K562 (cell line): ENCODE results near the gene ASIC3. TPM values are rescaled to one million over a fixed set of nuclear protein-coding genes. Genes with fewer than 3 reads are reported as not detected.

ENCODE experiments used
- GATA2 ChIP-seq: sonication (generic); formaldehyde crosslinking; IDR thresholded peaks from 2 replicates; pipeline ENCODE4 v1.4.0; 2020; ENCODE audit warnings: mild to moderate bottlenecking, missing genetic modification reagents
- KAT8 ChIP-seq: fragments of 450-650 bp; IDR thresholded peaks from 2 replicates; pipeline ENCODE4 v1.6.1; 2016; ENCODE audit warnings: low read depth, mild to moderate bottlenecking
- NR2F6 ChIP-seq: fragments of 450-650 bp; formaldehyde crosslinking; IDR thresholded peaks from 2 replicates; pipeline ENCODE4 v1.4.0; 2020; ENCODE audit warnings: mild to moderate bottlenecking
- POLR2AphosphoS5 ChIP-seq: IDR thresholded peaks from 2 replicates; pipeline ENCODE4 v1.6.1; 2011; ENCODE audit warnings: mild to moderate bottlenecking, low read depth, low read length, moderate library complexity; ENCODE audit not compliant: control insufficient read depth, insufficient read depth
- PTBP1 ChIP-seq: fragments of 200-400 bp; formaldehyde crosslinking; IDR thresholded peaks from 2 replicates; pipeline ENCODE4 v1.6.1; 2017; ENCODE audit warnings: low read depth, low read length
- SOX6 ChIP-seq: fragments of 450-650 bp; IDR thresholded peaks from 2 replicates; pipeline ENCODE4 v1.6.1; 2014; ENCODE audit warnings: mild to moderate bottlenecking
- ZFP1 ChIP-seq: fragments of 450-650 bp; formaldehyde crosslinking; IDR thresholded peaks from 2 replicates; pipeline ENCODE4 v1.4.0; 2020; ENCODE audit warnings: mild to moderate bottlenecking, mixed read lengths
- ZNF184 ChIP-seq: sonication (generic); formaldehyde crosslinking; IDR thresholded peaks from 2 replicates; pipeline ENCODE4 v1.5.0; 2020; ENCODE audit warnings: missing genetic modification reagents
- polyA plus RNA-seq, 8 experiments: library from polyadenylated mRNA; depleted of rRNA in 4 of 8; stranded (reverse) in 5 of 8; unstranded in 3 of 8; fragments of >200 nt; fragmentation: Nextera tagmentation in 2 of 8; fragmentation: Illumina TruSeq in 1 of 8; extraction: Ambion mirVana in 2 of 8; extraction: Trizol in 1 of 8; gene quantifications; 2 replicates each; pipeline versions ENCODE4 v1.2.1 to v1.2.3, GENCODE V29; 2011 to 2014; ENCODE audit warnings: inconsistent platforms in 1 of 8, missing spikeins in 1 of 8
- total RNA-seq, 7 experiments: library from RNA; depleted of rRNA in 6 of 7; stranded (reverse); fragments of >200 nt in 6 of 7; fragmentation: Illumina TruSeq in 2 of 7; extraction: Trizol in 2 of 7; gene quantifications; 2 replicates each; pipeline versions ENCODE4 v1.2.1 to v1.2.3, GENCODE V29; 2011 to 2021; ENCODE audit warnings: low replicate concordance in 1 of 7
- TF ChIP-seq, protein P1 (sequence below), 2 experiments: IDR thresholded peaks; 2 replicates each; pipeline ENCODE4 v1.6.1; 2012; ENCODE audit warnings: improper control_type of control experiment in 2 of 2, low read depth in 2 of 2, low read length in 2 of 2, borderline replicate concordance in 1 of 2
- TF ChIP-seq, protein P2 (sequence below): fragments of 250-450 bp; sonication (Bioruptor Pico); IDR thresholded peaks from 2 replicates; pipeline ENCODE4 v1.8.0; 2022; ENCODE audit warnings: moderate library complexity, mild to moderate bottlenecking, inconsistent platforms
- TF ChIP-seq, protein P3 (sequence below), 2 experiments: fragments of 450-650 bp; IDR thresholded peaks; 2 replicates each; pipeline ENCODE4 v1.6.1; 2016; ENCODE audit warnings: mild to moderate bottlenecking in 2 of 2, borderline replicate concordance in 1 of 2, low read depth in 1 of 2, moderate library complexity in 1 of 2
- TF ChIP-seq, protein P4 (sequence below): fragments of 250-450 bp; sonication (Bioruptor Pico); IDR thresholded peaks from 2 replicates; pipeline ENCODE4 v1.8.0; 2021; ENCODE audit warnings: moderate library complexity, mild to moderate bottlenecking, inconsistent platforms

The ASIC3 gene
- total and polyA plus RNA-seq, 9 of the 15 experiments (the other 6 are each of a cell fraction or from before 2014, with no cell fraction given), result 0.11 to 5.0 (median 0.87) TPM

DNA sequence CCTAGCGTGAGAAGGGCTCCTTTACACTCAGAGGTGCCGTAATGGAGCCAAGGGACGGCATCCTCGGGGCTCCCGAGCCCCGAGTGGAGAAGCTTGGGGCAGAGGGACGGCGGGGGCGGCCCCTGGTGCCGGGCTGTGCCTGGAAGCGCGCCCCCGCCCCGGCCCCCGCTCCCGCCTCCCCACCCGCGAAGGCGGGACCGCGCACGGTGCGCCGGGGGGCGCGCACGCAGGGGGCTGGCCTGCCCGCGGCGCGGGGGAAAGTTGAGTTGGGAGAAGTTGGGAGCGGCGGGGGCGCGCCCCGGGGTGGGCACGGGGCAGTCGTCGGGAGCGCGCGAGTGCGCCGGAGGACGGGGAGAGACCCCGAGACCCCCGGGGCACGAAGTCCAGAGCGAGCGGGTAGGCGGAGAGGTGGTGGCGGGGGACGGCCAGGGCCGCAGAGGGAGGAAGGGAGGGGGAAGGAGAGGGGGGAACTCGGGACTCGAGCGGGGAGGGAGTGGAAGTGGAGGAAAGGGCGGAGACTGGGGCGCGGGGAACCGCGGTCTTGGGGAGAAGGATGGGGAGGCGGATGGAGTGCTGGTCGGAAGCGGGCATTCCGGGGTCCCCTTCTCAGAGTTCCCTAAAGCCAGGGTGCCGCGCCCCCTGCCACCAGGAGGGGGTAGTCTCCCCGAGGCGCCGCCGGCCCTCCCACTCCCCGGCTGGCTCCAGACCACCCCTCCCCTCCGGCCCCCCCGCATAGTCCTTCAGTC, 11.2 kb downstream of the ASIC3 start, which contains the start of gene SLC4A2 (continued):
- TF ChIP-seq, protein P1, sequence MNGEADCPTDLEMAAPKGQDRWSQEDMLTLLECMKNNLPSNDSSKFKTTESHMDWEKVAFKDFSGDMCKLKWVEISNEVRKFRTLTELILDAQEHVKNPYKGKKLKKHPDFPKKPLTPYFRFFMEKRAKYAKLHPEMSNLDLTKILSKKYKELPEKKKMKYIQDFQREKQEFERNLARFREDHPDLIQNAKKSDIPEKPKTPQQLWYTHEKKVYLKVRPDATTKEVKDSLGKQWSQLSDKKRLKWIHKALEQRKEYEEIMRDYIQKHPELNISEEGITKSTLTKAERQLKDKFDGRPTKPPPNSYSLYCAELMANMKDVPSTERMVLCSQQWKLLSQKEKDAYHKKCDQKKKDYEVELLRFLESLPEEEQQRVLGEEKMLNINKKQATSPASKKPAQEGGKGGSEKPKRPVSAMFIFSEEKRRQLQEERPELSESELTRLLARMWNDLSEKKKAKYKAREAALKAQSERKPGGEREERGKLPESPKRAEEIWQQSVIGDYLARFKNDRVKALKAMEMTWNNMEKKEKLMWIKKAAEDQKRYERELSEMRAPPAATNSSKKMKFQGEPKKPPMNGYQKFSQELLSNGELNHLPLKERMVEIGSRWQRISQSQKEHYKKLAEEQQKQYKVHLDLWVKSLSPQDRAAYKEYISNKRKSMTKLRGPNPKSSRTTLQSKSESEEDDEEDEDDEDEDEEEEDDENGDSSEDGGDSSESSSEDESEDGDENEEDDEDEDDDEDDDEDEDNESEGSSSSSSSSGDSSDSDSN (IDR thresholded peaks at IDR 0.05; ENCODE audit: borderline replicate concordance in 1 of 2, low read depth in 2 of 2, low read length in 2 of 2), result 0 out of 4 replicates have a peak, but pooled peaks of 1 of the 2 experiments have one; percentile 17
- TF ChIP-seq, protein P2, sequence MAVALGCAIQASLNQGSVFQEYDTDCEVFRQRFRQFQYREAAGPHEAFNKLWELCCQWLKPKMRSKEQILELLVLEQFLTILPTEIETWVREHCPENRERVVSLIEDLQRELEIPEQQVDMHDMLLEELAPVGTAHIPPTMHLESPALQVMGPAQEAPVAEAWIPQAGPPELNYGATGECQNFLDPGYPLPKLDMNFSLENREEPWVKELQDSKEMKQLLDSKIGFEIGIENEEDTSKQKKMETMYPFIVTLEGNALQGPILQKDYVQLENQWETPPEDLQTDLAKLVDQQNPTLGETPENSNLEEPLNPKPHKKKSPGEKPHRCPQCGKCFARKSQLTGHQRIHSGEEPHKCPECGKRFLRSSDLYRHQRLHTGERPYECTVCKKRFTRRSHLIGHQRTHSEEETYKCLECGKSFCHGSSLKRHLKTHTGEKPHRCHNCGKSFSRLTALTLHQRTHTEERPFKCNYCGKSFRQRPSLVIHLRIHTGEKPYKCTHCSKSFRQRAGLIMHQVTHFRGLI (CRISPR knock-in tag), result no peak
- TF ChIP-seq NR2F6 (CRISPR knock-in tag) (no peak), ZFP1 (CRISPR knock-in tag) (no peak), SOX6 (no peak), GATA2 (CRISPR knock-in tag) (no peak), POLR2AphosphoS5 (peak; percentile 73), ZNF184 (CRISPR knock-in tag) (no peak), PTBP1 (no peak), KAT8 (no peak)
- TF ChIP-seq, protein P3, sequence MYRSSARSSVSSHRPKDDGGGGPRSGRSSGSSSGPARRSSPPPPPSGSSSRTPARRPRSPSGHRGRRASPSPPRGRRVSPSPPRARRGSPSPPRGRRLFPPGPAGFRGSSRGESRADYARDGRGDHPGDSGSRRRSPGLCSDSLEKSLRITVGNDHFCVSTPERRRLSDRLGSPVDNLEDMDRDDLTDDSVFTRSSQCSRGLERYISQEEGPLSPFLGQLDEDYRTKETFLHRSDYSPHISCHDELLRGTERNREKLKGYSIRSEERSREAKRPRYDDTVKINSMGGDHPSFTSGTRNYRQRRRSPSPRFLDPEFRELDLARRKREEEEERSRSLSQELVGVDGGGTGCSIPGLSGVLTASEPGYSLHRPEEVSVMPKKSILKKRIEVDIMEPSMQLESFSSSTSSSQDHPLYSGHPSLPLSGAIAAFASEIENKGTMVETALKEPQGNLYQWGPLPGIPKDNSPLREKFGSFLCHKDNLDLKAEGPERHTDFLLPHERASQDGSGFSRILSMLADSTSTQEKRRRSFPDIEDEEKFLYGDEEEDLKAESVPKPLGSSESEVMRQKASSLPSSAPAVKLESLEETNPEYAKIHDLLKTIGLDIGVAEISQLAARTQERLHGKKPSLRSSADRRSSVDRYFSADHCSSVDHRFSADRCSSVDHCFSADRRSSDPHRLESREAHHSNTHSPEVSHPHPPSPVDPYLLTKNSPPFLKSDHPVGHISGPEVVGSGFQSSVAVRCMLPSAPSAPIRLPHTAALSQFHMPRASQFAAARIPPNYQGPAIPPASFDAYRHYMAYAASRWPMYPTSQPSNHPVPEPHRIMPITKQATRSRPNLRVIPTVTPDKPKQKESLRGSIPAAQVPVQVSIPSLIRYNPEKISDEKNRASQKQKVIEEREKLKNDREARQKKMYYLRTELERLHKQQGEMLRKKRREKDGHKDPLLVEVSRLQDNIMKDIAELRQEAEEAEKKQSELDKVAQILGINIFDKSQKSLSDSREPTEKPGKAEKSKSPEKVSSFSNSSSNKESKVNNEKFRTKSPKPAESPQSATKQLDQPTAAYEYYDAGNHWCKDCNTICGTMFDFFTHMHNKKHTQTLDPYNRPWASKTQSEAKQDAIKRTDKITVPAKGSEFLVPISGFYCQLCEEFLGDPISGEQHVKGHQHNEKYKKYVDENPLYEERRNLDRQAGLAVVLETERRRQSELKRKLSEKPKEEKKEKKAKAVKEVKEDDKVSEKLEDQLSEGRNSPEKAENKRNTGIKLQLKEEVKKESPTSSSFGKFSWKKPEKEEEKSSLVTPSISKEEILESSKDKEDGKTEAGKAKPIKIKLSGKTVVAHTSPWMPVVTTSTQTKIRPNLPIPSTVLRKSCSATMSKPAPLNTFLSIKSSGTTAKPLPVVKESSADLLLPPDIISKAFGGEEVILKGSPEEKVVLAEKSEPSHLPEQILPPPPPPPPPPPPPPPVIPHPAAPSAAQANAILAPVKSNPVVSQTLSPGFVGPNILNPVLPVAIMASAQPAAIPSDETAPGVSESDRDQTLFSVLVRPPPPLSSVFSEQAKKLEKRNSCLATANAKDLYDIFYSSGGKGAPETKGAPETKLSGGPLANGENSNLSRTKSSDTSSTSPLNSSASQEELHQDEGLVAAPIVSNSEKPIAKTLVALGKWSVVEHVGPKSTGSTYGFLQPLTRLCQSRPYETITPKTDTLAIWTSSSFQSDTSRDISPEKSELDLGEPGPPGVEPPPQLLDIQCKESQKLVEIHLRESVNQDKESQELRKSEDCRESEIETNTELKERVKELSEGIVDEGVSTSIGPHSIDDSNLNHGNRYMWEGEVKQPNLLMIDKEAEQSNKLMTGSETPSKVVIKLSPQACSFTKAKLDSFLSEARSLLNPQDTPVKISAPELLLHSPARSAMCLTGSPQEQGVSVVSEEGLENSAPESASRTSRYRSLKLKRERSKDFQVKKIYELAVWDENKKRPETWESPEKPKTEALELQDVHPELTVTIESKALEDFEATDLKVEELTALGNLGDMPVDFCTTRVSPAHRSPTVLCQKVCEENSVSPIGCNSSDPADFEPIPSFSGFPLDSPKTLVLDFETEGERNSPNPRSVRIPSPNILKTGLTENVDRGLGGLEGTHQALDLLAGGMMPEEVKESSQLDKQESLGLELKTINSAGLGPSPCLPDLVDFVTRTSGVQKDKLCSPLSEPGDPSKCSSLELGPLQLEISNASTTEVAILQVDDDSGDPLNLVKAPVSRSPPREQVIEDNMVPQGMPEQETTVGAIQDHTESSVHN (IDR thresholded peaks at IDR 0.05; ENCODE audit: borderline replicate concordance in 1 of 2, low read depth in 1 of 2), result no peak
- TF ChIP-seq, protein P4, sequence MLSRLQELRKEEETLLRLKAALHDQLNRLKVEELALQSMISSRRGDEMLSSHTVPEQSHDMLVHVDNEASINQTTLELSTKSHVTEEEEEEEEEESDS (CRISPR knock-in tag), result no peak
